GM21360 (cell line): ENCODE results near the gene SIGLEC11.

ENCODE experiments used
- ATAC-seq: cut with Tn5 transposase; IDR thresholded peaks from one replicate; pipeline ENCODE4 v1.9.1; 2021; ENCODE audit warnings: mild to moderate bottlenecking, moderate library complexity; ENCODE audit not compliant: unreplicated experiment

SIGLEC11 gene

GRCh38 chr19:49907745-49908446, 53.1 kb downstream of the SIGLEC11 start:
- ATAC-seq: no peak

- no peak for ATAC-seq
Measured at GRCh38 chr19:49906879-49907564, 54.0 kb downstream of the SIGLEC11 start.

DNA sequence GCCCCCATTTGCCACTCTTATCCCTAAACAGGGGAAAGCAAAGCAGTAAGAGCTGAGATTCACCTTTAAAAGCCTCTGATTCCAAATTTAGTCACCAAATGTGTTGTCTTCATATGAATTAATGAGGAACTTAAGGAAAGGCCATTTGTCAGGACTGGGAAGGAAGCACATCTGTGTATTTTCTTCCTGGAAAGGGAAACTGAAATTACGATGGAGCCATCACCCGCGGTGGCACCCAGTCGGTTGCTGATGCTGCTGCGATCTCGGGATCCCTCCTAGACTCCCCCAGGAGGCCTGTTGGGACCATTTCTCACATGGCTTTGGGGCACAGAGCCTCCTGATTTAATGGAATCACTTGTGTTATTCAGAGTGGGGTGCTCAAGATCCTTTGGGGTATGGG, 56.8 kb downstream of the SIGLEC11 start:
- no peak for ATAC-seq
